Measurements from ENCODE around the gene PHLDA1. TPM values are rescaled to one million over a fixed set of nuclear protein-coding genes. Genes with fewer than 3 reads are reported as not detected.

The PHLDA1 gene
- total and polyA plus RNA-seq, 2 donors (not counting 1 experiment from before 2014, with no cell fraction given) = 1.0 to 1.7 TPM

GRCh38 chr12:76031081-76031413 is 529 bp downstream of the PHLDA1 start:
- ChIA-PET POLR2A (interaction anchor here (1.3 kb wide), 1 partner anchor 519 kb away, joined by 4 read pairs; the partner anchor contains the start of gene KRR1), CTCF (interaction anchor here (0.8 to 12.7 kb wide), 14 partner anchors 9 to 701 kb away, joined by 3 to 210 read pairs (median 4); partner anchors contain the start of genes CAPS2, GLIPR1L1, GLIPR1L2 and KRR1)
- DNase-seq (no peak), ATAC-seq (ENCODE audit: low read depth) (no peak)
- TF ChIP-seq CTCF (IDR thresholded peaks at IDR 0.05) (no peak), EZH2 (IDR thresholded peaks at IDR 0.05; ENCODE audit: borderline replicate concordance, insufficient read depth, low read depth, low read length, poor library complexity, severe bottlenecking) (no peak)
- H3K27me3 ChIP-seq (replicated peaks in 1 of 4; ENCODE audit: control extremely low read depth in 1 of 4, control insufficient read depth in 3 of 4, insufficient read depth in 4 of 4, low read length in 3 of 4) = peaks cover 2 to 32% (median 27%) of the 10 kb centered on the region in 4 experiments
- WGBS (ENCODE audit: insufficient coverage) = under 1% methylated on average over 26 of the region's 26 CpGs
- H3K36me3 ChIP-seq (replicated peaks in 1 of 2; ENCODE audit: control extremely low read depth in 1 of 2, control insufficient read depth in 1 of 2, extremely low read depth in 1 of 2, insufficient read depth in 2 of 2, low read length in 1 of 2) = no peaks in the 10 kb centered on the region
- peaks cover 18 to 23% of the 10 kb centered on the region in 2 donors for H3K4me1 ChIP-seq (ENCODE audit: control insufficient read depth in 2 of 2, insufficient read depth in 2 of 2, low read length in 2 of 2)
- H3K4me2 ChIP-seq (replicated peaks; ENCODE audit: low read depth, low read length, poor library complexity, severe bottlenecking) = peak overlapping the region; percentile 98
- no peak overlapping the region for H3K27ac ChIP-seq (ENCODE audit: low read length in 2 of 2)
- peaks cover 26% of the 10 kb centered on the region for H3K27me3 Mint-ChIP-seq
- H3K9me3 ChIP-seq (ENCODE audit: control extremely low read depth in 1 of 3, control insufficient read depth in 2 of 3, insufficient read depth in 1 of 3, low read length in 2 of 3) = no peaks in the 10 kb centered on the region
- H3K4me3 ChIP-seq (ENCODE audit: control extremely low read depth in 1 of 5, extremely low read depth in 1 of 5, insufficient read depth in 1 of 5, low read depth in 2 of 5, low read length in 4 of 5) = peak overlapping the region; percentile 3 to 89 (median 79)
- no peaks in the 10 kb centered on the region for H3K9me3 Mint-ChIP-seq (ENCODE audit: insufficient read depth)
- peak overlapping the region; percentile 70 for H3K27ac Mint-ChIP-seq
- peak overlapping the region; percentile 96 for H2AFZ ChIP-seq (ENCODE audit: insufficient read depth, low read depth, low read length, poor library complexity, severe bottlenecking)
- H4K20me1 ChIP-seq (ENCODE audit: control insufficient read depth, insufficient read depth, low read length, poor library complexity, severe bottlenecking) = no peaks in the 10 kb centered on the region
- H3K79me2 ChIP-seq (ENCODE audit: control insufficient read depth, insufficient read depth, low read length) = no peaks in the 10 kb centered on the region
- H3K4me3 Mint-ChIP-seq = peak overlapping the region; percentile 96
- H3K4me1 Mint-ChIP-seq = peaks cover 25% of the 10 kb centered on the region
- H3K9ac ChIP-seq (ENCODE audit: low read length) = peak overlapping the region; percentile 85
- intact Hi-C loops (cut with micrococcal nuclease) = loop anchor here (1.0 to 5.0 kb wide), 9 partner anchors 52 to 640 kb away; partner anchors contain the start of genes BBS10, GLIPR1L2, KRR1 and NAP1L1

- H3K9me3 Mint-ChIP-seq (ENCODE audit: insufficient read depth) = no peaks in the 10 kb centered on the region
Measured at GRCh38 chr12:76030341-76031080, 1.1 kb downstream of the PHLDA1 start.

More at GRCh38 chr12:76030341-76031080, 1.1 kb downstream of the PHLDA1 start:
- H2AFZ ChIP-seq (ENCODE audit: insufficient read depth, low read depth, low read length, poor library complexity, severe bottlenecking) = peak overlapping the region; percentile 96
- H3K4me1 ChIP-seq (ENCODE audit: control insufficient read depth in 2 of 2, insufficient read depth in 2 of 2, low read length in 2 of 2) = peaks cover 18 to 23% of the 10 kb centered on the region in 2 donors
- Mint-ChIP-seq H3K27me3 (peaks cover 32% of the 10 kb centered on the region), H3K4me3 (peak overlapping the region; percentile 96), H3K4me1 (peaks cover 25% of the 10 kb centered on the region), H3K27ac (peak overlapping the region; percentile 70)
- H3K9ac ChIP-seq (ENCODE audit: low read length) = peak overlapping the region; percentile 85
- H3K79me2 ChIP-seq (ENCODE audit: control insufficient read depth, insufficient read depth, low read length) = no peaks in the 10 kb centered on the region
- H3K4me3 ChIP-seq (ENCODE audit: control extremely low read depth in 1 of 5, extremely low read depth in 1 of 5, insufficient read depth in 1 of 5, low read depth in 2 of 5, low read length in 4 of 5) = peak overlapping the region; percentile 35 to 89 (median 79)
- H3K36me3 ChIP-seq (replicated peaks in 1 of 2; ENCODE audit: control extremely low read depth in 1 of 2, control insufficient read depth in 1 of 2, extremely low read depth in 1 of 2, insufficient read depth in 2 of 2, low read length in 1 of 2) = no peaks in the 10 kb centered on the region
- ATAC-seq (ENCODE audit: low read depth) = peak; percentile 1
- intact Hi-C loops (cut with micrococcal nuclease) = loop anchor here (1.0 to 5.0 kb wide), 9 partner anchors 52 to 640 kb away; partner anchors contain the start of genes BBS10, GLIPR1L2, KRR1 and NAP1L1
- H3K4me2 ChIP-seq (replicated peaks; ENCODE audit: low read depth, low read length, poor library complexity, severe bottlenecking) = peak overlapping the region; percentile 98
- peaks cover 2 to 38% (median 29%) of the 10 kb centered on the region in 4 experiments for H3K27me3 ChIP-seq (replicated peaks in 1 of 4; ENCODE audit: control extremely low read depth in 1 of 4, control insufficient read depth in 3 of 4, insufficient read depth in 4 of 4, low read length in 3 of 4)
- TF ChIP-seq CTCF (IDR thresholded peaks at IDR 0.05) = no peak
- peak; percentile 70 for TF ChIP-seq EZH2 (IDR thresholded peaks at IDR 0.05; ENCODE audit: borderline replicate concordance, insufficient read depth, low read depth, low read length, poor library complexity, severe bottlenecking)
- no peaks in the 10 kb centered on the region for H4K20me1 ChIP-seq (ENCODE audit: control insufficient read depth, insufficient read depth, low read length, poor library complexity, severe bottlenecking)
- no peak overlapping the region for H3K27ac ChIP-seq (ENCODE audit: low read length in 2 of 2)
- WGBS (ENCODE audit: insufficient coverage) = 2% methylated on average over 36 of the region's 40 CpGs
- no peaks in the 10 kb centered on the region for H3K9me3 ChIP-seq (ENCODE audit: control extremely low read depth in 1 of 3, control insufficient read depth in 2 of 3, insufficient read depth in 1 of 3, low read length in 2 of 3)
- peak; percentile 54 for DNase-seq
- CTCF ChIA-PET = interaction anchor here (0.7 to 12.7 kb wide), 12 partner anchors 9 to 700 kb away, joined by 3 to 210 read pairs (median 4); partner anchors contain the start of genes CAPS2 and KRR1
- POLR2A ChIA-PET = no interaction called here
